Adrenal gland (tissue), 5 donors: ENCODE data around the gene PEPD.

Experiments used
- POLR2A ChIP-seq, 2 donors: fragments of 450-650 bp; IDR thresholded peaks; one replicate each; pipeline ENCODE4 v1.6.1; 2017; ENCODE audit warnings: antibody characterized with exemption in 2 of 2, mild to moderate bottlenecking in 2 of 2, moderate library complexity in 1 of 2
- TF ChIP-seq, protein P1 (sequence below), 6 experiments: fragments of 450-650 bp in 4 of 6; fragments of 200-600 bp in 2 of 6; sonication (generic) in 1 of 6; IDR thresholded peaks; 1 replicate in 5 of 6; 2 replicates in 1 of 6; pipeline versions ENCODE4 v1.5.1 to v1.8.0; 2016 to 2021; ENCODE audit warnings: antibody characterized with exemption in 6 of 6, mild to moderate bottlenecking in 2 of 6, moderate library complexity in 1 of 6
- donor health status: DM: no; HTN: no; CAD: no.

DNA sequence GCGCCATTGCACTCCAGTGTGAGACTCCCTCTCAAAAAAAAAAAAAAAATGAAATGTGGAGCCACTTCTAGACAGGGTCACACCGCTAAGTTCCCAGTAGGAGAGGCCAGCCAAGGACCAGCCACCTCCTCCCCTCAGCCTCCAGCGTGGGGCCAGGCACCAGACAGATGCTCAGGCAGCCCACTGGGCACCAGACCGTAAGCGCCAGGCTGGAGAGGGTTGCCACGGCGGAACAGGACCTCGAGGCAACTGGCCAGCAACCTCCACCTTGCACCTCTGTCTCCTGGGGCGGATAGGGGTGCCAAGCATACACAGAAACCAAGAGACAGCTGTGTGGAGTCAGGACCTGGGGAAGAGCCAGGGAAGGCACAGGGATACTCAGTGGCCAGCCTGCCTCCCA is 3.7 kb downstream of the PEPD start:
- TF ChIP-seq, protein P1, sequence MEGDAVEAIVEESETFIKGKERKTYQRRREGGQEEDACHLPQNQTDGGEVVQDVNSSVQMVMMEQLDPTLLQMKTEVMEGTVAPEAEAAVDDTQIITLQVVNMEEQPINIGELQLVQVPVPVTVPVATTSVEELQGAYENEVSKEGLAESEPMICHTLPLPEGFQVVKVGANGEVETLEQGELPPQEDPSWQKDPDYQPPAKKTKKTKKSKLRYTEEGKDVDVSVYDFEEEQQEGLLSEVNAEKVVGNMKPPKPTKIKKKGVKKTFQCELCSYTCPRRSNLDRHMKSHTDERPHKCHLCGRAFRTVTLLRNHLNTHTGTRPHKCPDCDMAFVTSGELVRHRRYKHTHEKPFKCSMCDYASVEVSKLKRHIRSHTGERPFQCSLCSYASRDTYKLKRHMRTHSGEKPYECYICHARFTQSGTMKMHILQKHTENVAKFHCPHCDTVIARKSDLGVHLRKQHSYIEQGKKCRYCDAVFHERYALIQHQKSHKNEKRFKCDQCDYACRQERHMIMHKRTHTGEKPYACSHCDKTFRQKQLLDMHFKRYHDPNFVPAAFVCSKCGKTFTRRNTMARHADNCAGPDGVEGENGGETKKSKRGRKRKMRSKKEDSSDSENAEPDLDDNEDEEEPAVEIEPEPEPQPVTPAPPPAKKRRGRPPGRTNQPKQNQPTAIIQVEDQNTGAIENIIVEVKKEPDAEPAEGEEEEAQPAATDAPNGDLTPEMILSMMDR (IDR thresholded peaks at IDR 0.05) = no peak
- no peak for TF ChIP-seq POLR2A (IDR thresholded peaks at IDR 0.05)
